Activated CD4-positive, CD25-positive, alpha-beta regulatory T cell treated with anti-CD3 and anti-CD28 coated beads, Interleukin-2, amount 50 U/mL, for 16 hours (primary cell): ENCODE measurements around the gene KIF21B.
"Not testable (repeated sequence)": the region's sequence is repeated elsewhere in the genome, so short reads cannot be mapped to it uniquely, and the experiment has no call there.

Experiments used
- DNase-seq: peaks from one replicate; pipeline ENCODE4 v3.0.0-alpha.2; 2020; ENCODE audit warnings: low read depth, low spot score

Gene KIF21B

DNA sequence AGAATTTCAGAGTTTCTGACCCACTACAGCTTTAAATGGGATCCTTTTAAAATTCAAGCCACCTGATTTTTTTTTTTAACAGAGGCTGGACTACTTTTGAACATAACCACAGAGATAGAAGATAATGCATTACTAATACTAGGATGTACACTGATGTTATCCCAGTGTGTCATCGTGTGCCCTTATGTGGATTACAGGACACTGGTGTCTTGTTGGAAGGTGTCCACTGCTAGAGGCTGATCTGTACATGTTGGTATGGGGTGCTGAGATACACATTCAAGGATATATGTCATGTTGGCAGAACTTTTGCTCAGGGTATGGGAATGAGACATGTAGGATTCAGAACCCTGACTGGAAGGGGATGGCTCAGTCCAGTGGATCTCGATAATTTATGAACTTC, 72.5 kb downstream of the KIF21B start:
- no peak for DNase-seq

DNA sequence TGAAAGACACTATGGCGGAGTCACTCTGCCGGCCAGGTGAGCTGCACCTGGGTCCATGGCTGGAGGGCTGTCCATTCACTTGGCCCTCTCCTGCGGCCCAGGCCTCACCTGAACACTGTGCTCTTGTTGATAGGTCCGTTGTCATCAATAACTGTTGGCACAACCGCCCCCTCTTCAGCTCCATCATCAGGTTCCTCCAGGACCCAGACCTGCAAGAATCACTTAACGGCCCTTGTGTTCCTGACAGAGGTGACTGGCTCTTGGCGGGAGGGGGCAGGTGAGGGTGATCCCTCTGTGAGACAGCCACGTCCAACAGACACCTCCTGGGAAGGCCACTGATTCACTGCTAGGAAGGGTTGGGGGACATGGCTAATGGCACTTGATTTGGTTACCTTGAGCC, 73.9 kb downstream of the KIF21B start:
- no peak for DNase-seq

DNA sequence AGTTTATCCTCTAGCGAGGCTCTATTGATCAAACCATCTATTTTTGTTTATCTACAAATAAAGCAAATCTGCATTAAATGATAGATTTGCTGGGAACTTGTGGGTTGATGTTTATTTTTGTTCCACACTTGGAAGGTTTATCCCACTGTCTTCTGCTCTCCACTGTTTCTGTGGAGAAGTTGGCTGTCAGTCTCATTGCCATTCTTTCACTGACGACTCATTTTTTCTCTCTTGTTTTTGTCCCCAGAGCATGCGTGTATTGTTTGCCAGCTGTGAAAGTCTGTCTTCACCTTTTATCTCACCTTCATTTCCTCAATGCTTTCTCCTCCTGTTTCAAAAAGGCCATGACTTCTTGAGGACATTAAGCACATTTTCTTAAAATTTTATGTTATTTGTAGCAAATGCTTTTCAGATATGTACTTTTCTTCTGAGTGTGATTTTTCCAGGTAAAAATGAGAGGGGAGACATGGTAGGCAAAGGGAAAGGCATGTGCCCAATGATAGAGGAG, 76.4 kb downstream of the KIF21B start:
- DNase-seq: no peak

DNA sequence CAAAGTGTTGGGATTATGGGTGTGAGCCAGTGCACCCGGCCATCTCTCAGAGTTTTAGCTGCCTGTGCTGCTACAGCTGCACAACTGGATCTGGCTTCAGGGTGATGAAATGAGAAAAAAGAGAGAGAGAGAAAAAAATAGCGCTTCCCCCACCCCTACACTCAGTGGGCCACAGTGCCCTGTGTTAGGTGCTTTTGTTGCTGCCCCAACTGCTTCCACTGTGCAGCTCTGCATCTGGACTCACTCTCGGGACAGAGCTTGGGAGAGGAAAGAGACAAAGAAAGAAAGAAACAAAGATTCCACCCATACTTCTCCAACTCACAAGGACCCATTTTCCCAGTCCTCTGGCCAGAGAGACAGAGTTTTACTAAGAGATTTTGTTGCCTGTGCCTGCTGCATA, 78.4 kb downstream of the KIF21B start:
- DNase-seq: no peak

DNA sequence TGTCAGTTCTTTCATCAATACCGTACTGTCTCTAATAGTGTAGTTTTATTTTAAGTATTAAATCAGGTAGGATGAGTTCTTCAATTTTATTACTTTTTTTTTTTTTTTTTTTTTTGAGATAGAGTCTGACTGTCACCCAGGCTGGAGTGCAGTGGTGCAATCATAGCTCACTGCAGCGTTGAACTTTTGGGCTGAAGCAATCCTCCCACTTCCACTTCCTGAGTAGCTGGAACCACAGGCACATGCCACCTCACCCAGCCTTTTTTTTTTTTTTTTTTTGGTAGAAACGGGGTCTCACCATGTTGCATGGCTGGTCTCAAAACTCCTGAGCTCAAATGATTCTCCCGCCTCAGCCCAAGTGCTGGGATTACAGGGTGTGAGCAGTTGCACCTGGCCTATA, 84.6 kb downstream of the KIF21B start:
- no peak for DNase-seq

DNA sequence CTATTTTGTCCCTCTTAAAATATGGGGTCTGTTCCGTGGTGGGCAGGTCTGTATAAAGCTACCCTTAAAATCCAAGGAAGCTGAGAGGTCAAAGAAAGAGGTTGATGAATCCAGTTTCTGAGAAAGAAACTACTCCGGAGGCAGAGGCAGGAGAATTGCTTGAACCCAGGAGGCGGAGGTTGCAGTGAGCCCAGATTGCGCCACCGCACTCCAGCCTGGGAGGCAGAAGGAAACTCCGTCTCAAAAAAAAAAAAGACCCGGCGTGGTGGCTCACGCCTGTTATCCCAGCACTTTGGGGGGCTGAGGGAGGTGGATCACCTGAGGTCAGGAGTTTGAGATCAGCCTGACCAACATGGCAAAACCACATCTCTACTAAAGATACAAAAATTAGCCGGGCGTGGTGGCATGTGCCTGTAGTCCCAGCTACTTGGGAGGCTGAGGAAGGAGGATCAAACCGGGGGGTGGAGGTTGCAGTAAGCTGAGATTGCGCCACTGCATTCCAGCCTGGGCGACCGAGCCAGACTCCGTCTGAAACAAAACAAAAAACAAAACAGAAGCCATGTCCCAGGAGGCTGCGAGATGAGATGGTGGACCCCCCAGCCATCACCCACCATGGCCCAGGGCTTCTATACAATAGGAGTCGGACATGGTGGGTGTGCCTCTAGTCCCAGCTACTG, 88.1 kb downstream of the KIF21B start:
- DNase-seq: not testable (repeated sequence)

DNA sequence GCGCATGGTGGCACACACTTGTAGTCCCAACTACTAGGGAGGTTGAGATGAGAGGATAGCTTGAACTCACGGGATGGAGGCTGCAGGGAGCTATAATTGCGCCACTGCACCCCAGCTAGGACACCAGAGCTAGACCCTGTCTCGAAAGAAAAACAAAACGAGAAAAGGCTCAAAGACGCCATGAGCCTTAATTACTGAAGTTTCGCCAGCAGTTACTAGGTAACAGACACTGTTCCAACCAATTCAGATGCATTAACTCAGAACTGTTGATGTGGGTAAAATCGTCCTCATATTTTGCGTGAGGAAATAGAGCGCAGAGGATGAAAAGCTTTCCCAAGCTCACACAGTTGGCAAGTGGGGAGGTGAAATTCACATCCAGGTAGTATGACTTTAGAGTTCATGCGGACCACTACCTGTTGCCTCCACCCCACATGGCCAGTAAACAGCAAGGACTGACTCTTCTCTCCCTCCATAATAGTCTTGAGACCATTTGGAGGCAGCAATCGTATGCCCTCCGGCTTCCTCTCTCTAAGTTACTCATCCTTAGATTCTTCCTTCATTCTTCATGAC, 88.8 kb downstream of the KIF21B start:
- no peak for DNase-seq

DNA sequence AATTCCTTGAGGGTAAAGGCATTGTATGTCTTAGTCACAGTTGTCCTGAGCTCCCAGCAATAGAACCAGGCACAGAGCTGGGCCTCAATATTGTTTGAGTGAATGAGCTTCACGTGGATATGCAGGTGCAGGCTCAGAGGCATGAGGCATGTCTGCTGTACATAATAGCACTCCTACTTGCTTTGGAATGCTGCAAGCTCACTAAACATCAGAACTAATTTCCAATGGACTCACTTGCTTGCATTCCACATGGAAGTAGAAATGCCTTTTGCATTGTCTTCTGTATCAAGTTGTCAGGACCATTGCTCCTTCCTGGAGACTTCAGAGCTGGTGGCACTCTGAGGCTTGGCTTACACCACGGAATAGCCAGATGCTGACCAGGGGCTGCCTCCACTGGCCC, 91.7 kb downstream of the KIF21B start:
- no peak for DNase-seq

DNA sequence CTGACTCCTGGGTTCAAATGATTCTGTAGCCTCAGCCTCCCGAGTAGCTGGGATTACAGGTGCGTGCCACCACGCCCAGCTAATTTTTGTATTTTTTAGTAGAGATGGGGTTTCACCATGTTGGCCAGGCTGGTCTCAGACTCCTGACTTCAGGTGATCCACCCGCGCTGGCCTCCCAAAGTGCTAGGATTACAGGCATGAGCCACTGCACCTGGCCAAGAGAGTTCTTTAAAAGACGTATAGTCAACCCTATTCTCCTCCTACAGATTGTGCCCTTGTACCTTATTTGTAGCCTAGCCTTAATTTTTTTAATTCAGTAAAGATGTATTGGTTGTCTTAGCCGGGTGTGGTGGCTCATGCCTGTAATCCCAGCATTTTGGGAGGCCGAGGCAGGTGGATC, 93.2 kb downstream of the KIF21B start:
- not testable (repeated sequence) for DNase-seq

DNA sequence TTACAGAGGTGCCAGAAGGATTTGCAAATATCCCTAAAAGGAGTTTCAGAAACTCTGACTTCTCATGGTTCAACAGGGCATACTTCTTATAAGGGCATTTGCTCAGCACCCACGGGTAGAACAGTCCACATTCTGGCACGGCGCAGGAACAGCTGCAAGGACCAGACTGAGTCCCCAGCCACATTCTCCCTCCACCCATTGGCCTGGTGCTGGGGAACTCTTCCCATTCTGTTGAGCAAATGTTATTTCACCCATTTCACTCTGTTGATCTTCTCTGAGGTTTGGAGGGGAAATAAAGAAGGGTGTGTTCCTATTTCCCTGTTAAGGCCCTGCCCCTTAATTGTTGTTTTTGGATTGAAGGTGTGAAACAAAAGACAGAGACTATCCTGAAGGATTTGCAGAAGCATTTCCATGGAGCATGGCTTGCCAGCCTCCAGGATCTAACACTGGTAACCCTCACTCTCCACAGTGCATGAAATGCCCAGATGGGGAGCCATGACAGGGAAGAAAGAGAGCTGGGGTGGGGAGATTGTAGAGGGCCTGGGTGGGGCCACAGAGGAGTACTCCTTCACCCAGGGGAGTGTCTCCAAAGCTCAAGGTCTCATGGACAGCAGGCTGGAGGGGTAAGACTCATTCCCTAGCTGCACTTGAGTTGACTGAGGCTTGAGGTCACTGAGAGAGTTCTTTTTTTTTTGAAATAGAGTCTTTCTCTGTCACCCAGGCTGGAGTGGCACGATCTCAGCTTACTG, 93.8 kb downstream of the KIF21B start:
- no peak for DNase-seq

DNA sequence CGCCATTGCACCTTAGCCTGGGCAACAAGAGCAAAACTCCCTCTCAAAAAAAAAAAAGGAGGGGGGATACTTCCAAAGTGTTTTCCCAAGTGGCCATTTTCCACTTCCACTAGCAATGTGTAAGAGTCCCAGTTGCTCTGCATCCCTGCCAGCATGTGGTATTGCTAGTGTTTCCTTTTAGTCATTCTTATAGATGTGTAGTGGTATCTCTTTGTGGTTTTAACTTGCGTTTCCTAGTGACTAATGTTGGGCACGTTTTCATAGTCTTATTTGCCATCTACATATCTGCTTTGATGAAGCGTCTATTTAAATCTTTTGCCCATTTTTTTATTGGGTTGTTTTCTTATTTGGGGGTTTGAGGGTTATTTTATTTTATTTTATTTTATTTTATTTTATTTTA, 97.7 kb downstream of the KIF21B start:
- DNase-seq: no peak

DNA sequence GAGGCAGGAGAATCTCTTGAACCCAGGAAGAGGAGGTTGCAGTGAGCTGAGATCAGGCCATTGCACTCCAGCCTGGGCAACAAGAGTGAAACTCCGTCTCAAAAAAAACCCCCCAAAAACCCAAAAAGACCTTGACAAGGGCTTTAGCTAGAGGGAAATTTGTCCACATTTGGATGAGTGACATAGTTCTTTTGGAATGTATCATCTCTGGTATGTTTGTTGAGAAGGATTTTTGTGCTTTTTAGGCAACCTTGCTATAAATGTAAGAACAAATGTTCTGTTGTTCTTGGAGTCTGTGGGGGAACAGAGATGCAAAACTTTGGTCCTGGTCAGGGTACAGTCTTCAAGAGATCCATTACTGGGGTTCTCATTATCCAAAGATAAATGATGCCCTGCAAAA, 99.9 kb downstream of the KIF21B start:
- no peak for DNase-seq

DNA sequence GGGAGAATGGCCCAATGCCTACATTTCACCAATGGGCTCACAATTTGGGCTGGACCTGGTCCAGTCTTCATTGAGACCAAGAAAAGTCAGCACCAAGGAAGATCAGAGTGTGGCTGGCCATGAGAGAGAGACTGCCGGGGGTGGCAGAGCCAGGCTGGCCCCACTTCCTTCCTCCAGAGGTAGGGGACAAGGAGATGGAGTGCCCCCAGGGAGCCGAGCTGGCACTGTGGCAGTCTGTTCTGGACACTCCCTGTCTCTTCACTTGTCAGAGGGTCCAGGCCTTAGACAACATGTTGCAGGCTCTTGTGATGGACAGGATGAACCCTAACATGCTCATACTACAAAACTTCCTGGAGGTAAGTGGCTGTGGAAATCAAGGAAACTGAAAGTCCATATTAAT, 101.1 kb downstream of the KIF21B start:
- DNase-seq: no peak

DNA sequence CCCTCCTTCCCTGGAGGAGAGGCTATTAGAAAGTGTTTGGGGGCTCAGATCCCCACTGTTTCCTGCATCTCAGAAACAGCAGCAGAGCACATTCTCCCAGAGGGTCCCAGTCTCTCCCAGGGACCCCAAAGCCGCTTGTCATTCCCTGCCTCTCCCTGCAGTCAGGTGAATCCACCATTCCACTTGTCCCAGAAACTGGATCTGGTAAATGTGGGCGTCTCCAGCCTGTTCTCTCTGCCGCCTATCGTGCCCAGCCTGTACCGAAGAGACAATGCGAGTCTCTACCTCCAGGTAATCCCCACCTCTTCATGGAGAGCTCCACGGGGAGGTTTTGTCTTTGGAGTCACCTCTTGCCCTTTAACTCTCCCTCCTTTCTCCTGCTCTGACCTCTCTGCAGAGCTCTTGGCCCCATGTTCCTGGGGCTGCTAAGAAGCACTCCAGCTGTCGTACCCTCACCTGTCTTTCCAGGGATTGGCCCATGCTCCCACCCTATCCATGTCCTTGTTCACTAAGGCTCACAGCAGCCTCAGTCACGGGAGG, 101.9 kb downstream of the KIF21B start:
- no peak for DNase-seq
